Natural killer cell (primary cell): ENCODE results near the gene ZNF366. TPM values are rescaled to one million over a fixed set of nuclear protein-coding genes. Genes with fewer than 3 reads are reported as not detected.

Source experiments
- ATAC-seq, 3 donors: fragments of 150-1000 bp in 2 of 3; fragments of 200-7000 bp in 1 of 3; cut with Tn5 transposase; 1 replicate in 1 of 3; 2 replicates in 2 of 3; pipeline ENCODE4 v1.10.0; 2021; ENCODE audit warnings: mild to moderate bottlenecking in 2 of 3, moderate library complexity in 2 of 3
- DNase-seq, 2 donors: peaks; one replicate each; pipeline versions ENCODE4 v3.0.0 to v3.0.0-alpha.2; 2013 to 2021; ENCODE audit warnings: mixed read lengths in 1 of 2
- H3K27ac ChIP-seq: one replicate; pipeline ENCODE4 v1.5.1; 2013; ENCODE audit warnings: mild to moderate bottlenecking, low read length
- H3K27me3 ChIP-seq: one replicate; pipeline ENCODE4 v1.6.1; 2013; ENCODE audit warnings: low read length; ENCODE audit not compliant: control insufficient read depth, insufficient read depth
- H3K36me3 ChIP-seq: one replicate; pipeline ENCODE4 v1.6.1; 2013; ENCODE audit warnings: low read length; ENCODE audit not compliant: control insufficient read depth, insufficient read depth
- H3K4me1 ChIP-seq: one replicate; pipeline ENCODE4 v1.6.1; 2013; ENCODE audit warnings: low read length; ENCODE audit not compliant: control insufficient read depth, insufficient read depth
- H3K4me3 ChIP-seq: one replicate; pipeline ENCODE4 v1.5.1; 2013; ENCODE audit warnings: low read length
- H3K9me3 ChIP-seq: one replicate; pipeline ENCODE4 v1.6.1; 2013; ENCODE audit warnings: low read length; ENCODE audit not compliant: control insufficient read depth, insufficient read depth
- H3K27ac Mint-ChIP-seq, 2 donors: one replicate each; pipeline ENCODE4 v1.8.0; 2022; ENCODE audit warnings: mild to moderate bottlenecking in 2 of 2, mixed read lengths in 2 of 2, moderate library complexity in 1 of 2
- H3K27me3 Mint-ChIP-seq, 2 donors: one replicate each; pipeline ENCODE4 v1.8.0; 2022; ENCODE audit warnings: low read depth in 2 of 2, mixed read lengths in 2 of 2
- H3K36me3 Mint-ChIP-seq: one replicate; pipeline ENCODE4 v1.8.0; 2022; ENCODE audit warnings: mixed read lengths
- H3K4me1 Mint-ChIP-seq, 2 donors: one replicate each; pipeline ENCODE4 v1.8.0; 2022; ENCODE audit warnings: mixed read lengths in 2 of 2
- H3K4me3 Mint-ChIP-seq: one replicate; pipeline ENCODE4 v1.8.0; 2022; ENCODE audit warnings: mild to moderate bottlenecking, moderate library complexity, mixed read lengths
- H3K9me3 Mint-ChIP-seq, 2 donors: one replicate each; pipeline ENCODE4 v1.8.0; 2022; ENCODE audit warnings: mixed read lengths in 2 of 2
- CTCF ChIP-seq: fragments of 200-600 bp; IDR thresholded peaks from one replicate; pipeline ENCODE4 v1.8.0; 2022; ENCODE audit warnings: antibody characterized with exemption
- WGBS: methylation state at CpG from one replicate; pipeline ENCODE4 v1.1.7; 2013; ENCODE audit warnings: missing lambda C conversion rate; ENCODE audit not compliant: insufficient coverage; 5-methylcytosine and 5-hydroxymethylcytosine counted together
- intact Hi-C: fragments of 100-400 bp; cut with micrococcal nuclease; formaldehyde crosslinking; loops from one replicate; pipeline ENCODE4 v1.14.2; 2022
- total RNA-seq, 4 donors: library from RNA; stranded (reverse); fragments of 120-200 nt in 1 of 4; gene quantifications; one replicate each; pipeline versions ENCODE4 v1.2.3 to v1.2.4, GENCODE V29; 2013 to 2022

The ZNF366 gene
- total RNA-seq, 3 donors from 2014 or later (not counting 1 experiment from before 2014, with no cell fraction given), result 0.54 TPM; not detected in 2

GRCh38 chr5:72434781-72435437, 72.3 kb downstream of the ZNF366 start:
- ATAC-seq, result no peak
- no peak for TF ChIP-seq CTCF
- Mint-ChIP-seq H3K4me1 (no peaks in the 10 kb centered on the region), H3K36me3 (no peaks in the 10 kb centered on the region), H3K27me3 (peaks cover 0 to 15% of the 10 kb centered on the region in 2 donors), H3K9me3 (no peaks in the 10 kb centered on the region), H3K27ac (no peak overlapping the region), H3K4me3 (no peak overlapping the region)
- intact Hi-C loops, result no loop called here
- 97% methylated on average over 3 of the region's 3 CpGs for WGBS
- H3K4me3 ChIP-seq, result no peak overlapping the region
- H3K9me3 ChIP-seq, result no peaks in the 10 kb centered on the region
- no peak overlapping the region for H3K27ac ChIP-seq
- H3K4me1 ChIP-seq, result no peaks in the 10 kb centered on the region
- no peaks in the 10 kb centered on the region for H3K27me3 ChIP-seq
- no peaks in the 10 kb centered on the region for H3K36me3 ChIP-seq
- DNase-seq, result no peak

DNA sequence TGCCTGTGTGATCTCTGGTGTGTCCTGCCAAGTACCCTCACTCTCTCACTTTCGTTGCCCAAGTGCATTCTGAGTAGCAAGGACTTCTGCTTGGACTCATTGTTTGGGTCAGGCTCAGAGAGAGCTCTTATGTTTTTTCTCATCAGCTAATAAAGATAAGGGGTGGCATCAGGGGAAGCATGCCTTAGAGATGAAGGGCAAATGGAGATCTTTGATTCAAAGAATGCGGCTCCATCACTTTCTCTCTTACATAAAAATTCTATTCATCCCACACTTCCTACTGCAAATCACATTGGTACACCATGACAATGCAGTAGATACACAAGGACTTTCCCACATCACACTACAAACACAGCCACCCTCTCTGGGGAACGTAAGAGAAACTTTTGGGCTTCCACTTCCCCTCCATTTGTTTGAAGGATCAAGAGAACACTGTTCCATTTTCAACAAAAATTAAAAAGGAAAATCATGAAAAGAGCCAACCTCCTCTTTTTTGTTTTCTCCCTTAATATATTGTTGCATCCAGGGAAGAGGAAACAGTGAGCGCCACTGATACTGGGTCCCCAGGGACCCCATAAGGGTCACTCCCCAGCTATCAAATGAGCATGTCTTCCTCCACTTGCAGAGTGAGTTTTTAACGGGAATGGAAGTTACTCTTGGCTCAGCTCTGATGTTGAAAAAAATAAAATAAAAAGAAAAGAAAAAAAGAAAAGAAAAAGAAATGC, 73.0 kb downstream of the ZNF366 start:
- DNase-seq (no peak), ATAC-seq (no peak)
- Histone ChIP-seq H3K27me3 (no peaks in the 10 kb centered on the region), H3K27ac (no peak overlapping the region), H3K4me3 (no peak overlapping the region), H3K36me3 (no peaks in the 10 kb centered on the region), H3K9me3 (no peaks in the 10 kb centered on the region), H3K4me1 (no peaks in the 10 kb centered on the region)
- intact Hi-C loops, result no loop called here
- no peak overlapping the region for H3K27ac Mint-ChIP-seq
- no peak overlapping the region for H3K4me3 Mint-ChIP-seq
- TF ChIP-seq CTCF, result no peak
- no peaks in the 10 kb centered on the region for H3K9me3 Mint-ChIP-seq
- no peaks in the 10 kb centered on the region for H3K36me3 Mint-ChIP-seq
- 87% methylated on average over 5 of the region's 5 CpGs for WGBS
- H3K27me3 Mint-ChIP-seq, result peaks cover 0 to 15% of the 10 kb centered on the region in 2 donors
- H3K4me1 Mint-ChIP-seq, result no peaks in the 10 kb centered on the region

DNA sequence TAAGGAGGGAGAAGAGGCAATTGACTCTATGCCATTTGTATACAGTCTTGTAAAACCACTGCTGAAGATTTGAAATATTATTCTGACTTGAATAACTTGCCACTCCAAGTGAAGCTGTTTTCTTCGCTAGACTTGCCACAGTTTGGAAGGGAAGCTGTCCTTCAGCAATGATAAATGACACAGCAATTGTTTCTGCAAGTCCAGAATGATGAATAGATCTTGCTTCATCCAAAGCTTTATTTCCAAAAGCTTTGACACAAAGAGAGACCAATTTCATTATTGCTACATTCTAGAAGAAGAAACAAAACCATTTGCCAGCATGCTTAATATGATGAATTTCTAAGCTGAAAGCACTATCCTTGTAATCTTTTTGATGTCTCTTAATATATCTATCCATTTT, 73.7 kb downstream of the ZNF366 start:
- Mint-ChIP-seq H3K4me1 (no peaks in the 10 kb centered on the region), H3K27ac (no peak overlapping the region), H3K9me3 (no peaks in the 10 kb centered on the region), H3K4me3 (no peak overlapping the region), H3K36me3 (no peaks in the 10 kb centered on the region), H3K27me3 (peaks cover 0 to 15% of the 10 kb centered on the region in 2 donors)
- no peaks in the 10 kb centered on the region for H3K27me3 ChIP-seq
- no peak for TF ChIP-seq CTCF
- 70% methylated on average over 1 of the region's 1 CpG for WGBS
- H3K36me3 ChIP-seq, result no peaks in the 10 kb centered on the region
- no peaks in the 10 kb centered on the region for H3K9me3 ChIP-seq
- no peak for ATAC-seq
- no peak for DNase-seq
- H3K4me3 ChIP-seq, result no peak overlapping the region
- H3K4me1 ChIP-seq, result no peaks in the 10 kb centered on the region
- H3K27ac ChIP-seq, result no peak overlapping the region
- intact Hi-C loops, result no loop called here
